Upper lobe of left lung (tissue), 6 donors: ENCODE measurements around the gene ONECUT1. TPM values are rescaled to one million over a fixed set of nuclear protein-coding genes. Genes with fewer than 3 reads are reported as not detected.

ENCODE experiments used
- ATAC-seq, 2 donors: fragments of 200-7000 bp; cut with Tn5 transposase; one replicate each; pipeline ENCODE4 v1.9.1; 2022; ENCODE audit warnings: mild to moderate bottlenecking in 2 of 2, moderate library complexity in 2 of 2; ENCODE audit not compliant: low FRiP score in 2 of 2
- DNase-seq, 2 donors: peaks; one replicate each; pipeline ENCODE4 v3.0.0-alpha.2; 2019 to 2020
- H3K27ac ChIP-seq, 4 donors: fragments of 200-600 bp; sonication (generic); one replicate each; pipeline ENCODE4 v1.5.1; 2016 to 2019
- H3K27me3 ChIP-seq, 4 donors: fragments of 200-600 bp; sonication (generic); one replicate each; pipeline ENCODE4 v1.5.1; 2017 to 2019
- H3K36me3 ChIP-seq, 4 donors: fragments of 200-600 bp; sonication (generic); one replicate each; pipeline ENCODE4 v1.5.1; 2016 to 2019
- H3K4me1 ChIP-seq, 4 donors: fragments of 200-600 bp; sonication (generic); one replicate each; pipeline ENCODE4 v1.5.1; 2018 to 2019
- H3K4me3 ChIP-seq, 4 donors: fragments of 200-600 bp; sonication (generic); one replicate each; pipeline ENCODE4 v1.5.1; 2017 to 2019; ENCODE audit warnings: mild to moderate bottlenecking in 2 of 4, moderate library complexity in 1 of 4
- H3K9me3 ChIP-seq, 4 donors: fragments of 200-600 bp; sonication (generic); one replicate each; pipeline ENCODE4 v1.5.1; 2018 to 2019
- CTCF ChIP-seq, 6 experiments: fragments of 450-650 bp in 4 of 6; fragments of 200-600 bp in 2 of 6; sonication (generic) in 2 of 6; IDR thresholded peaks; one replicate each; pipeline ENCODE4 v1.5.1; 2016 to 2019; ENCODE audit warnings: antibody characterized with exemption in 6 of 6
- EP300 ChIP-seq, 4 donors: sonication (generic); formaldehyde crosslinking; IDR thresholded peaks; one replicate each; pipeline ENCODE4 v1.5.1; 2017; ENCODE audit warnings: antibody characterized with exemption in 4 of 4, control low read depth in 2 of 4
- POLR2A ChIP-seq, 4 donors: fragments of 450-650 bp; IDR thresholded peaks; one replicate each; pipeline ENCODE4 v1.5.1; 2016 to 2017; ENCODE audit warnings: antibody characterized with exemption in 4 of 4, mild to moderate bottlenecking in 2 of 4
- POLR2AphosphoS5 ChIP-seq, 2 donors: sonication (generic); formaldehyde crosslinking; IDR thresholded peaks; one replicate each; pipeline ENCODE4 v1.5.1; 2017; ENCODE audit warnings: antibody characterized with exemption in 2 of 2
- WGBS, 2 donors: methylation state at CpG; one replicate each; pipeline ENCODE4 v1.1.5; 2017 to 2018; 5-methylcytosine and 5-hydroxymethylcytosine counted together
- total RNA-seq, 6 donors: library from RNA; depleted of rRNA in 4 of 6; stranded (reverse); fragments of >200 nt in 4 of 6; gene quantifications; one replicate each; pipeline versions ENCODE4 v1.1.0 to v1.2.1, GENCODE V29; 2016 to 2021
- donor health status: DM: no; HTN: no; CAD: no; lungs with moderate emphysema.
- donor health status: DM: no; HTN: yes; CAD: no; lungs with severe emphysema.

Gene ONECUT1
- total RNA-seq, 6 donors from 2014 or later, result 0.17 TPM; not detected in 5

GRCh38 chr15:52796228-52796521, 6.0 kb upstream of the ONECUT1 start:
- DNase-seq, result no peak
- Histone ChIP-seq H3K4me3 (no peak overlapping the region), H3K4me1 (peaks cover 2 to 23% (median 11%) of the 10 kb centered on the region in 4 donors), H3K9me3 (no peaks in the 10 kb centered on the region), H3K36me3 (no peaks in the 10 kb centered on the region), H3K27me3 (peaks cover 2 to 66% (median 35%) of the 10 kb centered on the region in 4 donors), H3K27ac (no peak overlapping the region)
- 2 to 5% methylated on average over 7 to 9 of the region's 9 CpGs for WGBS, 2 donors
- TF ChIP-seq EP300 (IDR thresholded peaks at IDR 0.05), result no peak
- no peak for TF ChIP-seq POLR2AphosphoS5 (IDR thresholded peaks at IDR 0.05)
- no peak for TF ChIP-seq POLR2A (IDR thresholded peaks at IDR 0.05)
- no peak for TF ChIP-seq CTCF (IDR thresholded peaks at IDR 0.05)
- ATAC-seq, result no peak

GRCh38 chr15:52795464-52796227, 5.5 kb upstream of the ONECUT1 start:
- DNase-seq (no peak), ATAC-seq (peak in 1 of 2 donors; percentile 7)
- H3K36me3 ChIP-seq, result no peaks in the 10 kb centered on the region
- H3K27me3 ChIP-seq, result peaks cover 2 to 66% (median 36%) of the 10 kb centered on the region in 4 donors
- no peaks in the 10 kb centered on the region for H3K9me3 ChIP-seq
- peaks cover 7 to 28% (median 15%) of the 10 kb centered on the region in 4 donors for H3K4me1 ChIP-seq
- TF ChIP-seq POLR2AphosphoS5 (IDR thresholded peaks at IDR 0.05) (no peak), POLR2A (IDR thresholded peaks at IDR 0.05) (no peak), EP300 (IDR thresholded peaks at IDR 0.05) (no peak), CTCF (IDR thresholded peaks at IDR 0.05) (no peak)
- no peak overlapping the region for H3K4me3 ChIP-seq
- H3K27ac ChIP-seq, result no peak overlapping the region
- 8% methylated on average over 26 to 31 of the region's 31 CpGs for WGBS, 2 donors

- H3K4me3 ChIP-seq, result no peak overlapping the region
- H3K9me3 ChIP-seq, result no peaks in the 10 kb centered on the region
- ATAC-seq (no peak), DNase-seq (peak in 1 of 2 donors; percentile 66)
- peaks cover 12 to 36% (median 22%) of the 10 kb centered on the region in 4 donors for H3K4me1 ChIP-seq
- H3K36me3 ChIP-seq, result no peaks in the 10 kb centered on the region
- H3K27me3 ChIP-seq, result peaks cover 2 to 71% (median 36%) of the 10 kb centered on the region in 4 donors
- TF ChIP-seq CTCF (IDR thresholded peaks at IDR 0.05) (no peak), POLR2AphosphoS5 (IDR thresholded peaks at IDR 0.05) (no peak), EP300 (IDR thresholded peaks at IDR 0.05) (no peak), POLR2A (IDR thresholded peaks at IDR 0.05) (no peak)
- WGBS, 2 donors, result 7 to 10% methylated on average over 33 to 43 of the region's 43 CpGs
- H3K27ac ChIP-seq, result no peak overlapping the region
These were observed 4.7 kb upstream of the ONECUT1 start for GRCh38 chr15:52794665-52795463.

GRCh38 chr15:52791776-52792175, 1.6 kb upstream of the ONECUT1 start:
- H3K4me1 ChIP-seq, result peaks cover 24 to 51% (median 27%) of the 10 kb centered on the region in 4 donors
- H3K27ac ChIP-seq, result no peak overlapping the region
- H3K9me3 ChIP-seq, result no peaks in the 10 kb centered on the region
- no peak for TF ChIP-seq CTCF (IDR thresholded peaks at IDR 0.05)
- no peak for TF ChIP-seq POLR2A (IDR thresholded peaks at IDR 0.05)
- TF ChIP-seq EP300 (IDR thresholded peaks at IDR 0.05), result no peak
- TF ChIP-seq POLR2AphosphoS5 (IDR thresholded peaks at IDR 0.05), result no peak
- H3K36me3 ChIP-seq, result no peaks in the 10 kb centered on the region
- 49 to 67% methylated on average over 1 to 5 of the region's 5 CpGs for WGBS, 2 donors
- peaks cover 2 to 74% (median 40%) of the 10 kb centered on the region in 4 donors for H3K27me3 ChIP-seq
- DNase-seq (no peak), ATAC-seq (no peak)
- H3K4me3 ChIP-seq, result no peak overlapping the region
